Tibial nerve (tissue), 4 donors: Measurements from ENCODE around the gene CIAO1. TPM values are rescaled to one million over a fixed set of nuclear protein-coding genes. Genes with fewer than 3 reads are reported as not detected.

Experiments used
- DNase-seq, 2 donors: peaks; one replicate each; pipeline ENCODE4 v3.0.0-alpha.2; 2019; ENCODE audit warnings: low spot score in 2 of 2
- H3K27ac ChIP-seq, 4 donors: fragments of 200-600 bp; sonication (generic) in 3 of 4; one replicate each; pipeline ENCODE4 v1.5.1; 2017 to 2019; ENCODE audit warnings: mild to moderate bottlenecking in 1 of 4
- H3K27me3 ChIP-seq, 2 donors: fragments of 200-600 bp; sonication (generic) in 1 of 2; one replicate each; pipeline versions ENCODE4 v1.5.1 to v1.6.0; 2017 to 2019
- H3K36me3 ChIP-seq, 3 donors: fragments of 200-600 bp; sonication (generic); one replicate each; pipeline ENCODE4 v1.5.1; 2018 to 2019
- H3K4me1 ChIP-seq, 4 donors: fragments of 200-600 bp; sonication (generic) in 3 of 4; one replicate each; pipeline ENCODE4 v1.5.1; 2017 to 2019
- H3K4me3 ChIP-seq, 4 donors: fragments of 200-600 bp; sonication (generic) in 3 of 4; one replicate each; pipeline ENCODE4 v1.5.1; 2017 to 2019; ENCODE audit warnings: mild to moderate bottlenecking in 1 of 4, moderate library complexity in 1 of 4
- H3K9me3 ChIP-seq, 4 donors: fragments of 200-600 bp; sonication (generic) in 3 of 4; one replicate each; pipeline ENCODE4 v1.5.1; 2017 to 2019
- CTCF ChIP-seq, 5 experiments: fragments of 200-600 bp in 3 of 5; fragments of 450-650 bp in 2 of 5; sonication (generic) in 3 of 5; IDR thresholded peaks; one replicate each; pipeline ENCODE4 v1.5.1; 2016 to 2019; ENCODE audit warnings: antibody characterized with exemption in 5 of 5, mild to moderate bottlenecking in 3 of 5, moderate library complexity in 2 of 5
- EP300 ChIP-seq, 2 donors: sonication (generic); formaldehyde crosslinking; IDR thresholded peaks; one replicate each; pipeline ENCODE4 v1.6.1; 2017; ENCODE audit warnings: antibody characterized with exemption in 2 of 2, mild to moderate bottlenecking in 1 of 2
- POLR2A ChIP-seq, 2 donors: fragments of 450-650 bp; IDR thresholded peaks; one replicate each; pipeline ENCODE4 v1.6.1; 2017; ENCODE audit warnings: antibody characterized with exemption in 2 of 2, mild to moderate bottlenecking in 2 of 2, moderate library complexity in 2 of 2
- WGBS, 2 donors: methylation state at CpG; one replicate each; pipeline ENCODE4 v1.1.5; 2018; 5-methylcytosine and 5-hydroxymethylcytosine counted together
- total RNA-seq, 4 donors: library from RNA; depleted of rRNA; stranded (reverse); fragments of >200 nt; gene quantifications; one replicate each; pipeline ENCODE4 v1.1.0, GENCODE V29; 2016

Gene CIAO1
- total RNA-seq, 4 donors from 2014 or later = 132 to 172 (median 151) TPM

- TF ChIP-seq CTCF (IDR thresholded peaks at IDR 0.05) (peak in 1 of 5 experiments; percentile 7), EP300 (IDR thresholded peaks at IDR 0.05) (no peak), POLR2A (IDR thresholded peaks at IDR 0.05) (no peak)
- H3K4me1 ChIP-seq = peaks cover 5 to 39% (median 27%) of the 10 kb centered on the region in 4 donors
- H3K4me3 ChIP-seq = peak overlapping the region in 3 of 4 donors; percentile 90 to 98 (median 94)
- no peaks in the 10 kb centered on the region for H3K9me3 ChIP-seq
- 63 to 67% methylated on average over 12 of the region's 12 CpGs for WGBS, 2 donors
- peaks cover 0 to 69% (median 17%) of the 10 kb centered on the region in 3 donors for H3K36me3 ChIP-seq
- H3K27ac ChIP-seq = peak overlapping the region in 1 of 4 donors; percentile 96
- DNase-seq = no peak
- no peaks in the 10 kb centered on the region for H3K27me3 ChIP-seq
Measured at GRCh38 chr2:96267159-96267971, 1.3 kb downstream of the CIAO1 start.

- H3K27ac ChIP-seq = peak overlapping the region in 1 of 4 donors; percentile 17
- peaks cover 0 to 9% (median 6%) of the 10 kb centered on the region in 4 donors for H3K4me1 ChIP-seq
- 84 to 85% methylated on average over 3 of the region's 3 CpGs for WGBS, 2 donors
- peaks cover 4 to 95% (median 31%) of the 10 kb centered on the region in 3 donors for H3K36me3 ChIP-seq
- no peaks in the 10 kb centered on the region for H3K27me3 ChIP-seq
- no peak for DNase-seq
- TF ChIP-seq CTCF (IDR thresholded peaks at IDR 0.05) (no peak), POLR2A (IDR thresholded peaks at IDR 0.05) (no peak), EP300 (IDR thresholded peaks at IDR 0.05) (no peak)
- H3K9me3 ChIP-seq = no peaks in the 10 kb centered on the region
- no peak overlapping the region for H3K4me3 ChIP-seq
Measured at GRCh38 chr2:96271995-96272394, 6.0 kb downstream of the CIAO1 start.

GRCh38 chr2:96273763-96274162, 7.7 kb downstream of the CIAO1 start:
- Histone ChIP-seq H3K9me3 (no peaks in the 10 kb centered on the region), H3K27me3 (no peaks in the 10 kb centered on the region), H3K4me1 (no peaks in the 10 kb centered on the region), H3K36me3 (peaks cover 6 to 98% (median 49%) of the 10 kb centered on the region in 3 donors), H3K4me3 (no peak overlapping the region), H3K27ac (peak overlapping the region in 1 of 4 donors; percentile 60)
- 53 to 64% methylated on average over 3 of the region's 3 CpGs for WGBS, 2 donors
- no peak for DNase-seq
- TF ChIP-seq POLR2A (IDR thresholded peaks at IDR 0.05) (no peak), EP300 (IDR thresholded peaks at IDR 0.05) (no peak), CTCF (IDR thresholded peaks at IDR 0.05) (no peak)

GRCh38 chr2:96274355-96275056, 8.5 kb downstream of the CIAO1 start:
- Histone ChIP-seq H3K27ac (peak overlapping the region in 2 of 4 donors; percentile 3 to 20), H3K36me3 (peaks cover 6 to 98% (median 51%) of the 10 kb centered on the region in 3 donors), H3K4me3 (no peak overlapping the region), H3K27me3 (no peaks in the 10 kb centered on the region), H3K9me3 (no peaks in the 10 kb centered on the region), H3K4me1 (no peaks in the 10 kb centered on the region)
- WGBS, 2 donors = 76 to 79% methylated on average over 7 of the region's 7 CpGs
- TF ChIP-seq POLR2A (IDR thresholded peaks at IDR 0.05) (no peak), EP300 (IDR thresholded peaks at IDR 0.05) (no peak), CTCF (IDR thresholded peaks at IDR 0.05) (no peak)
- no peak for DNase-seq
